MG63 (cell line): Measurements from ENCODE around the gene MALL. TPM values are rescaled to one million over a fixed set of nuclear protein-coding genes. Genes with fewer than 3 reads are reported as not detected.
A peak's percentile ranks its signal among the peaks of the same experiment; 100 is the strongest.
"Not testable (repeated sequence)": the region's sequence is repeated elsewhere in the genome, so short reads cannot be mapped to it uniquely, and the experiment has no call there.

ENCODE experiments used
- DNase-seq: peaks from one replicate; pipeline ENCODE4 v3.0.0-alpha.2; 2020
- H3K27me3 ChIP-seq: fragments of 250-450 bp; sonication (Bioruptor Pico); 2 replicates; pipeline ENCODE4 v1.5.1; 2020; ENCODE audit warnings: mild to moderate bottlenecking, moderate library complexity
- H3K36me3 ChIP-seq: fragments of 250-450 bp; sonication (Bioruptor Pico); 2 replicates; pipeline ENCODE4 v1.5.1; 2020; ENCODE audit warnings: mild to moderate bottlenecking, moderate library complexity
- H3K4me3 ChIP-seq: fragments of 250-450 bp; sonication (Bioruptor Pico); 2 replicates; pipeline ENCODE4 v1.5.1; 2020; ENCODE audit warnings: mild to moderate bottlenecking, moderate library complexity
- H3K9me3 ChIP-seq: fragments of 250-450 bp; sonication (Bioruptor Pico); 2 replicates; pipeline ENCODE4 v1.5.1; 2020; ENCODE audit warnings: mild to moderate bottlenecking, moderate library complexity
- total RNA-seq: library from RNA; depleted of rRNA; stranded (reverse); fragments of >200 nt; shearing (Covaris generic); gene quantifications from 2 replicates; pipeline ENCODE4 v1.2.3, GENCODE V29; 2014; ENCODE audit warnings: low replicate concordance; rRNA removed

MALL gene
- total RNA-seq, result not detected in 2 replicates

DNA sequence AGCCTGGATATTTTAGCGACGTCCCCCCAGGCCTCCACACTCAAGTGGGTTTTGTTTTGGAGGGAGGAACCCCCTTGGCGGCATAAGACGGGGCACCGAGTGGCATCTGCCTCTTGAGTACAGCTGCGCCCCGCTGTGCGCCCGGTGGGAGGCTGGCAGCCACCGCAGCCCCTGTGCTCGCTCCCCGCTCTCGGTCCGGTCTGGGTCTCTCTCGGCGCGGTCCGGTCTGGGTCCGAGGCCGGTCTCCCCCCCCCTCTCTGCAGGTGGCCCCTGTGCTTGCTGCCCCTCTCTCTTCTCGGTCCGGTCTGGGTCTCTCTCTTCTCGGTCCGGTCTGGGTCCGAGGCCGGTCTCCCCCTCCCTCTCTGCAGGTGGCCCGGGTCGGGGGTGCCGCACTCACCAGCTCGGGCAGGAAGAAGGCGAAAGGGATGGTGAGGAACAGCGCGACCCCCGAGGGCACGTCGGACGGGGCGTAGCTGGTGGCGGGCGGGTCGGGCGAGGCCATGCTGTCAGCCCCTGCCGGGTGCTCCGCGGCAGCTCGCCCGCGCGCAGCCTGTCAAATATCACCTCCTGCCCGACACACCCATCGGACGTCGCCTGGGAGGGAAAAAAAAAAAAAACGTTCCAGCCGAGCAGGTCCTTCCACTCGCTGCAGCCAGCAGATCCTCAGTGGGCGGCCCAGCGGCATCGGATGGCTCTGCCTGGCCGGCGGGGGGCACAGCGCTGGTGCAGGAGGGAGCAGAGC lies at the start of gene MALL:
Gene MALL (minus strand): TSS at position 532 of the 742 bp plus-strand sequence. CDS start 30 bp downstream, at position 502.
- no peaks in the 10 kb centered on the region for H3K36me3 ChIP-seq
- no peaks in the 10 kb centered on the region for H3K9me3 ChIP-seq
- H3K27me3 ChIP-seq, result no peaks in the 10 kb centered on the region
- no peak within 1 kb of the TSS for H3K4me3 ChIP-seq
- no peak for DNase-seq

DNA sequence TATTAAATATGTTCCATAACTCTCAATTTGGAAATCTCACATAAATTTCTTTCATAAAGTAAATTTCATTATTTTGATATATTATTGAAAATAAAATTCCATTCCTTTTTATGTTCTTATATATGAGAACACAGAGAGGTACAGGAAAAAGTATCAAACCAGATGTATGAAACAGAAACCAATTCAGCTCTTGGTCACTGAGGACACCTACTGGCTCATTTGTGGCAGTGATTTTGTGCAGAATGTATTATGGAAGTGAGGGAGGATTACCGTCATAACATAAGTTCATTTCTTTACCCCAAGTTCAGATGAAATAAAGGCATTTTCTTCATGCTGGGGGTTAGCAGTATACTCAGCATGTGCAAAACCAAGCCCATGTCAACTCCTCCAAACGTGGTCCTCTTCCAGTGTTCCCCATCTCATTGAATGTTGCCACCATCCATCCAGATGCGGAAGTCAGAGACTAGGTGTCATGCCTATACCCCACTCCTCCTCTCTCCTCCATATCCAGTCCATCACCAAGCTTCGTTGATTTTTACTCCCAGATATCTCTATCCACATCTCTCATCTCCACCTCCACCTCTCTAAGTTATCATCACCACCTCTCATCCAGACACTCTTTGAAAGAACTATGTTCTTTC lies 41.7 kb upstream of the MALL start:
- no peaks in the 10 kb centered on the region for H3K27me3 ChIP-seq

DNA sequence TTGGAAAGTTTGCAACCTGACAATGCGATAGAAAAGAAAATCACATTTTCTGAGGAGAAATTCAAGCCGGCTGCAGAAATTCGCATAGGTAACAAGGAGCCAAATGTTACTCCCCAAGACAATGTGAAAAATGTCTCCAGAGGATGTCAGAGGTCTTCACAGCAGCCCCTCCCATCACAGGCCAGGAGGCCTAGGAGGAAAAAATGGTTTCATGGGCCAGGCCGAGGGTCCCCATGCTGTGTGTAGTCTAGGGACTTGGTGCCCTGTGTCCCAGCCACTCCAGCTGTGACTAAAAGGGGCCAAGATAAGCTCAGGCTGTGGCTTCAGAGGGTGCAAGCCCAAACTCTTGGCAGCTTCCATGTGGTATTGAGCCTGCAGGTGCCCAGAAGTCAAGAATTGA lies 39.2 kb upstream of the MALL start:
- not testable (repeated sequence) for DNase-seq, H3K27me3 ChIP-seq, H3K4me3 ChIP-seq, H3K36me3 ChIP-seq
- H3K9me3 ChIP-seq, result peaks cover 15% of the 10 kb centered on the region

More for the DNA sequence above, 41.7 kb upstream of the MALL start:
- DNase-seq, result no peak
- H3K36me3 ChIP-seq, result no peaks in the 10 kb centered on the region
- peaks cover 15% of the 10 kb centered on the region for H3K9me3 ChIP-seq
- no peak overlapping the region for H3K4me3 ChIP-seq

DNA sequence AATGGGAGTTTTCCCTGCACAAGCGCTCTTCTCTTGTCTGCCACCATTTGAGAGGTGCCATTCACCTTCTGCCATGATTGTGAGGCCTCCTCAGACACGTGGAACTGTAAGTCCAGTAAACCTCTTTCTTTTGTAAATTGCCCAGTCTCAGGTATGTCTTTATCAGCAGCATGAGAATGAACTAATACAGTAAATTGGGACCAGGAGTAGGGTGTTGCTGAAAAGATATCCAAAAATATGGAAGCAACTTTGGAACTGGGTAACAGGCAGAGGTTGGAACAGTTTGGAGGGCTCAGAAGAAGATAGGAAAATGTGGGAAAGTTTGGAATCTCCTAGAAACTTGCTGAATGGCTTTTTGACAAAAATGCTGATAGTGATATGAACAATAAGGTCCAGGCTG lies 38.6 kb upstream of the MALL start:
- not testable (repeated sequence) for DNase-seq, H3K36me3 ChIP-seq, H3K27me3 ChIP-seq, H3K4me3 ChIP-seq
- peaks cover 15% of the 10 kb centered on the region for H3K9me3 ChIP-seq

DNA sequence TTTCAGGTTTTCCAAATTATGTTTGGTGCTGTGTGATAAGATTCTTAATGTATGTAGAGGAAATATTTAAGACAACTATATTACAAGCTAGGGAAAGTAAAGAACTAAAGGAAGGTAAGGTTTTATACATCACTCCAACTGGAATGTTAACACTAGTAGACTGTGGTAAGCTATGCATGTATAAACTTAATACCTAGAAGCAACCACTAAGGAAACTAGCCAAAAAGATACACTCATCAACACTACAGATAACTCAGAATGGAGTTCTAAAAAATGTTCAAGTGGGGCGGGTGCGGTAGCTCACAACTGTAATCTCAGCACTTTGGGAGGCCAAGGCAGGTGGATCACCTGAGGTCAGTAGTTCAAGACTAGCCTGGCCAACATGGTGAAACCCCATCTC lies 37.8 kb upstream of the MALL start:
- H3K36me3 ChIP-seq, result no peaks in the 10 kb centered on the region
- DNase-seq, result no peak
- H3K27me3 ChIP-seq, result no peaks in the 10 kb centered on the region
- no peak overlapping the region for H3K4me3 ChIP-seq
- H3K9me3 ChIP-seq, result peaks cover 15% of the 10 kb centered on the region

DNA sequence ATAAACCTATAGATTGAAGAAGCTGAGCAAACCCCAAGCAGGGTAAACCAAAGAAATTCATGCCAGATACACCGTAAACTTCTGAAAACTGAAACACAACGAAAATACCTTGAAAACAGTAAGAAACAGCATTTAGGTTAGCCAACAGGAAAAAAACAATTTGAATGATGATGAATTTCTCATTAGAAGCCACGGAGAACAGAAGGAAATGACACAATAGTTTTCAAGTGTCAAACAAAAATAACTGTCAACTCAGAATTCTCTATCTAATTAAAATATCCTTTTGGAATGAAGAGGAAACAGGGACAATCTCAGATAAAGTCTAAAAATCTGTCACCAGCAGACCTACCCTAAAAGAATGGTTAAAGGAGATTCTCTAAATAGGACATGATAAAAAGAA lies 37.3 kb upstream of the MALL start:
- Histone ChIP-seq H3K27me3 (no peaks in the 10 kb centered on the region), H3K36me3 (no peaks in the 10 kb centered on the region), H3K9me3 (peaks cover 15% of the 10 kb centered on the region), H3K4me3 (no peak overlapping the region)
- DNase-seq, result no peak

DNA sequence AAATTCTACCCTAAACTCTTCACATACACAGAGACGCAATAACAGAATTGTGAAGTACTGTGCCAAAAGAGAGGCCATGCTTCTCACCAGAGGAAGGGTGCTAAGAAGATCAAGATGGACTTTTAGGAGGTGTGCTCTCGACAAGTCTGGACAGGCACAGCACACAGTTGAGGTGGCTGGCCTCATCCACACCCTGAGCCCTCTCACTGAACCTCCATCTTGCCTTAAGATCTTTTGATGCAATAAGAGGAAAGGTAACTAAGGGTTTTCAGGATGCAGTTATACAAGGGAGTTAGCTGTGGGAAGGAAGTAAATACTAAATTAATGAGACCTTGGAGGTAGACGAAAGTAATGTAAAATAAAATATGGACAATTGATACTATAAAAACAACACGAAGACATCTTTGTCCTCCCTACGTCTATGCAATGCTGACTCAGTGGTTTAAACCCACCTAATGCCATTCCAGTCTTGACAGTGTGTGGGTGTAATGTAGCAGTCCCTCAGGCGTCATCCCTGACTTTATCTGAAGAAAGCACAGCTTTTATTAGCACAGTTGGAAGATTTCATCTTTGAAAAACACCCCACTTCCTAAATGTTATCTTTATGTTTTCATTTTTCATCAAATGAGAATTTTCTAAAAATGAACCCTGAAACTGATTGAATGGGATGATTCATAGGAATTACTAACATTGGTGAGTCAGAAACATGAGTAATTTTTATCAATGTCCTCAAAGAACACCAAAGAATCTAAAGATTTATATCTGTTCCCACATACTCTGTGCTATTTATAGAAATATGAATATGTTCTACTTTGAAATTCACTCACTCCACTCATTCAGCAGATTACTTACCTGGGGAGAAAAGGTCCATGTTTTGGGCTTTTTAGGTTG lies 34.0 kb upstream of the MALL start:
- peak; percentile 18 for DNase-seq
- Histone ChIP-seq H3K36me3 (no peaks in the 10 kb centered on the region), H3K27me3 (no peaks in the 10 kb centered on the region), H3K9me3 (peaks cover 7% of the 10 kb centered on the region), H3K4me3 (no peak overlapping the region)

DNA sequence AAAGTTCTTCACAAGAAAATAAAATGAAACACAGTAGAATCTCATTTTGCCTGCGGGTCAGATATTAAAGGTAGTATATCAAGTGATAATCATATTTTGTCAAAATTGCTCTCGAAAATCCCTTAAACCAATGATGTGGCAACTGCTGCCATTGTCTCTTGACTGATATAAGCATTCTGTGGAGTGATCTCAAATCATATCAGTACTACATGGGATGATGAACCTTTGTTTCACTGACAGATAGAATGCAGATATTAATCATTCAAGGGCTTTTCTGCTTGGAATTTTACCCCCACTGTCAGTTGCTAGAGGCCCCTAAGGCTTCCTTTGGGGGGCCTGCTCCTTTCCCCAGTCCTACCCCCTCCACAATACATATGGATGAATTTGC lies 31.3 kb upstream of the MALL start:
- Histone ChIP-seq H3K4me3 (no peak overlapping the region), H3K27me3 (no peaks in the 10 kb centered on the region), H3K36me3 (no peaks in the 10 kb centered on the region), H3K9me3 (no peaks in the 10 kb centered on the region)
- no peak for DNase-seq

DNA sequence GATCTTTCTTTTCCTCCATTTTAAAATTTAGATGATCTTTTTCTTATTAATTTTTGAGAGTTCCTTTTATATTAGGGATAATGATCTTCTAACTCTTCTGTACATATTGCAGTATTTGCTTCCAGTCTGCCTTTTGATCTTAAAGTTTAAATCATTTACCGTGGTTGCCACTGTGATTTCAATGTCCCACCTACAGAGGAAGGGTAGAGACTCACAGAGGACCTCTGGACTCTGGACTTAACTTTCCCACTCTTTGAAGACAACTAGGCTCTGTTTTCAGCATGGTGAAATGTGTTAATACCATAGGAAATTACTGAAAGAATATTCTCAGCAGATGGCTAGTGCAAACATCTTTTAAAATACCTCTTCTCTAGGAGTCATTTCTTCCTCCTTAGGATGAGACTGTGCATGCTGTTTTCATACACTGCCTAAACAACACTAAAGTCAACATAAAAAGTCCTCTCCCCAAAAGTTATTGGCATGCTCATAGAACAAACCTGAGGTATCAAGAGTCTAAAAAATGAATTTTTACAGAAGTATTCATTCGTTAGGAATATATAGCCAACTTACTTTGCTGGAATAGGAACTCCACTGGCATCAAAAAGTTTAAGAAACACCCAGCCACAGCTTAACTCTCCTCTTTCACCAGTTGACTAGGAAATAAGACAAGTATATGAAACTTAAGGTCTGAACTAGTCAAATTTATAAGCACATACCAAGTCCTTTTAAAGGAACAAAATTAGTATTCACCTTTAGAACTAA lies 30.7 kb upstream of the MALL start:
- H3K9me3 ChIP-seq, result no peaks in the 10 kb centered on the region
- no peaks in the 10 kb centered on the region for H3K36me3 ChIP-seq
- H3K4me3 ChIP-seq, result no peak overlapping the region
- H3K27me3 ChIP-seq, result no peaks in the 10 kb centered on the region
- no peak for DNase-seq

DNA sequence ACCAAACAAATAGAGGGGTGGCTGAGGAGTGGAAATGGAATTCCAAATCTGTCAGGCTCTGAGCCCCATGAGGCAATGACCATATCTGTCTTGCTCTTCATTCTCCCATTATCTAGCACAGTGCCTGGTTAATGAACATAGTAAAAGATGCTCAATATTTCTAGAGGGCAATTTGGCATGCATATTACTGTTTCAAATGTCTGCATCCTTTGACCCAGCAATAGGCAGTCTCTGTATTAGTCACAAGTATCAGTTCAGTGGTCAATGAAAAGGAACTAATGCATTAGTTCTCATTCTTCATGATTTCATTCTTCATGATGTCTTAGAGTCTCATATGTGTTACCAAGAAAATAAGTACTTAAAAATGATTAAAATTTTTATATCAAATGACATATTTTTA lies 28.4 kb upstream of the MALL start:
- Histone ChIP-seq H3K9me3 (no peaks in the 10 kb centered on the region), H3K27me3 (no peaks in the 10 kb centered on the region), H3K4me3 (no peak overlapping the region), H3K36me3 (no peaks in the 10 kb centered on the region)
- DNase-seq, result no peak

DNA sequence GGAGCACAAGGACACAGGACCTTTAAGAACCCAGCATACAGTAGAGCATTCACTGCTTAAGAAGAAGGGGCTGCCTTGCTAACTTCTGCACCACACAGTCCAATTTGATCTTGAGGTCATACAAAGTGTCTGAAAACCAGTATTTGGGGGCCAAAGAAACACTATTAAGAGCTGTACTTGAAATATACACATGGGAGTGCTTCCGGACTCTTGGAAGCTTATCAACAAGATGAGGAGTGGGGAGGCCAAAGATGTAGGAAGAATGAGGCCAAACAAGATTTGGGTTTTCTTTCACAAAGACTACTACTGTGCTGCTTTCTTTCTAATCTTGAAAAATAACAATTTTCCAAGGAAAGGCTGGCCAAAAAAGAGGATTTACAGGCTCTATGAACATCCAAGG lies 24.8 kb upstream of the MALL start:
- Histone ChIP-seq H3K27me3 (no peaks in the 10 kb centered on the region), H3K4me3 (no peak overlapping the region), H3K9me3 (no peaks in the 10 kb centered on the region), H3K36me3 (no peaks in the 10 kb centered on the region)
- DNase-seq, result no peak

DNA sequence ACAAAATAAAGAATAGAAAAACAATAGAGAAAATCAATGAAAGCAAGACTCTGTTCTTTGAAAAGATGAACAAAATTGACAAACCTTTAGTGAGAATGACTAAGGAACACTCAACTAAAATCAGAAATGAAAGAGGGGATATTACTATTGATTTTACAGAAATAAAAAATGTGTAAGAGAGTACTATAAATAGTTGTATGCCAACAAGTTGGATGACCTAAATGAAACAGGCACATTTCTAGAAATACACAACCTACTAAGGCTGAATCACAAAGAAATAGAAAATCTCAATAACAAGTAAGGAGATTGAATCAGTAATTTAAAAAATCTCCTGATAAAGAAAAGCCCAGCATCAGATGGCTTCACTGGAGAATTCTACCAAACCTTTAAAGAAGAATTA lies 18.4 kb upstream of the MALL start:
- no peaks in the 10 kb centered on the region for H3K36me3 ChIP-seq
- no peak overlapping the region for H3K4me3 ChIP-seq
- no peak for DNase-seq
- H3K27me3 ChIP-seq, result no peaks in the 10 kb centered on the region
- peaks cover 16% of the 10 kb centered on the region for H3K9me3 ChIP-seq

DNA sequence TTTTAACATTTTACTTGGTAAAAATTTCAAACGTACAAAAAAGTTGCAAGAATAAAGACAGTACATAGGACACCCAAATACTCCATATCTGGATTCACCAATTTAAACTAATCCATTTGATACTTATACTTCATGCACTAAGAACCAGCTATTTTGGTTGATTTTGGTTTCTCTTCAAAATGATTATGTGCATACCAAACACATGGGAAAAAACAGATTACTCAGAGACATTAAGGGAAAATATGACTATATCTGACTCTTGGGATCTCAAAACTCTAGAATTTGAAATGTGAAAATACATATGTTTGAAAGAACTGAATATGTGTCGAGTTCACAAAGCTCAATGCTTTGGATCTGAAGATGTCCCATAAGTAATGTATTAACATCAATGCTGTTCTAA lies 15.5 kb upstream of the MALL start:
- Histone ChIP-seq H3K27me3 (no peaks in the 10 kb centered on the region), H3K4me3 (no peak overlapping the region), H3K9me3 (peaks cover 16% of the 10 kb centered on the region), H3K36me3 (no peaks in the 10 kb centered on the region)
- no peak for DNase-seq

DNA sequence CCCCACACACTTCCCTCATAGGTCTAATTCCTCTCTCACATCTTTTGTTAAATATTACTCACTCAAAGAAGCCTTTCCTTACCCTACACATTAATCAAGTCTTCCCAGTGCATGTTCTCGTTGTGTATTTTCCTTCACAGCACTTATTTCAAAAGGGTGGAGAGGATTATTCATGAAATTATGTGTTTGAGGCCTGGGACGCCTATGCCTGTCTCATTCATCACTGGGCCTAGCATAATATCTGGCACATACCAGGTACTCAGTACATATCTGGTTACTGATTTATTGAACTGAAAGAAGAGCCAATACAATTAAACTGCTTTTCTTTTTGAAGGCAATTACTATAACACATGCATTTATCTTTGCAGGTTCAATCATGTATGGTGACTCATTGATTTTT lies 15.1 kb upstream of the MALL start:
- H3K27me3 ChIP-seq, result no peaks in the 10 kb centered on the region
- DNase-seq, result no peak
- H3K9me3 ChIP-seq, result peaks cover 16% of the 10 kb centered on the region
- no peaks in the 10 kb centered on the region for H3K36me3 ChIP-seq
- no peak overlapping the region for H3K4me3 ChIP-seq

DNA sequence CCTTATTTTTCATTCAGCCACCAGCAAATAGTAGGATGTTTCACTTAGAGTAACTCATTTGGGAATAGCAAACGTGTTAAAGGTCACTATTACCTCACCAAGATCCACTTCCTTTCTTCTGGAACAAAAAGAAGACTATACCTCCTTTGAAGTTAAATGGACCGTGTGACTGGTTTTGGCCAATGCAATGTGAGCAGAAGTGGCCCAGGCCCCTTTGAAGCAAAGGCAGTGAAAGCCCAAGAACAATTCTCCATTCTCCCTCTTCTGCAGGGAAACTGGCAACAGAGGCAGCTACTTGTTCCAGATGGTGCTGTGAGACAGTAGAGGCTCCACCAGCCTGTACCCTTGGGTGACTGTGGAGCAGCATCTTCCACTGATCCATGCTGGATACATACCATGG lies 11.3 kb upstream of the MALL start:
- no peak overlapping the region for H3K4me3 ChIP-seq
- H3K36me3 ChIP-seq, result no peaks in the 10 kb centered on the region
- DNase-seq, result no peak
- H3K9me3 ChIP-seq, result peaks cover 2% of the 10 kb centered on the region
- no peaks in the 10 kb centered on the region for H3K27me3 ChIP-seq

DNA sequence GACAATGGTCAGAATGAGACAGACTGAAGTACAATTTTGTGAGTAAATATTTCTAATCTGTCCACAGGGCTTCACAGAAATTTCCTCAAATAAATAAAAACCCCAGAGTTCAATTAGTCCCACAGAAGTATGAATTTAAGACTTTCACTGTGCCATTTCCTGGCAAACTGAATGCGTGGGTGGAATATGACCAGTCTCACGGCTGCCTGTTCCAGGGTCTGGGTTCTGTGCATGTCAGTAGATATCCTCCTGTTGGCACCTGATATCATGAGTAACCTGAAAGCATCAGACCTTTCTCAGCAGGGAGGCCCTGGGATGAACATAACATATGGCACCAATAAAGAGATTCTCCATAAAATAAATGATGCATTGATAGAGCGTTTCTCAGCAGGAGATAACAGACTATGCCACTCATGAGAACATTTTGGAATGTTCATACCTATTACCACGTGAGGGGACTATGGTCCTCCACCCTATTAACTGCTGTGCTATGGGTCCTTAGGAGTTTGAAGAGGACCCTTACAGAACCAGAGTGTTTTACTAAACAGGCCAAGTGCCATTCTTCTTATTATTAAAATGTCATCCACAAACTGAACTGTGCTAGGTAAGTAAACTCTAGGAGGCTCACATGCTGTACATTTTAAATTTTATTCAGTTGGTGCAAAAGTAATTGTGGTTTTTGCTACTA lies 10.6 kb upstream of the MALL start:
- Histone ChIP-seq H3K4me3 (no peak overlapping the region), H3K9me3 (no peaks in the 10 kb centered on the region; the same call in 1 of the 2 replicates), H3K27me3 (no peaks in the 10 kb centered on the region), H3K36me3 (no peaks in the 10 kb centered on the region)
- peak; percentile 90 for DNase-seq
